Osteoblast (primary cell): ENCODE data around the gene HARS1. TPM values are rescaled to one million over a fixed set of nuclear protein-coding genes. Genes with fewer than 3 reads are reported as not detected.
A peak's percentile ranks its signal among the peaks of the same experiment; 100 is the strongest.

ENCODE experiments used
- DNase-seq: peaks from one replicate; pipeline ENCODE4 v3.0.0; 2011; ENCODE audit warnings: low spot score, mixed read lengths; ENCODE audit not compliant: insufficient read length; ENCODE audit errors: missing footprints
- H2AFZ ChIP-seq: 2 replicates; pipeline ENCODE4 v1.6.0; 2011; ENCODE audit warnings: mild to moderate bottlenecking, low read length
- H3K27ac ChIP-seq: 2 replicates; pipeline ENCODE4 v1.5.1; 2011; ENCODE audit warnings: mild to moderate bottlenecking, low read depth, low read length, moderate library complexity
- H3K27me3 ChIP-seq: 2 replicates; pipeline ENCODE4 v1.6.0; 2012; ENCODE audit warnings: mild to moderate bottlenecking, control low read depth, inconsistent platforms, low read length, moderate library complexity; ENCODE audit not compliant: insufficient read depth
- H3K36me3 ChIP-seq: 2 replicates; pipeline ENCODE4 v1.5.1; 2011; ENCODE audit warnings: mild to moderate bottlenecking, low read length, control low read depth, moderate library complexity; ENCODE audit not compliant: insufficient read depth
- H3K4me1 ChIP-seq: 2 replicates; pipeline ENCODE4 v1.5.1; 2011; ENCODE audit warnings: mild to moderate bottlenecking, low read length, control low read depth, moderate library complexity; ENCODE audit not compliant: insufficient read depth
- H3K4me2 ChIP-seq: 2 replicates; pipeline ENCODE4 v1.6.0; 2011; ENCODE audit warnings: mild to moderate bottlenecking, low read length; ENCODE audit not compliant: insufficient read depth
- H3K4me3 ChIP-seq: fragments of 200-600 bp; sonication (generic); 3 replicates; pipeline ENCODE4 v1.5.1; 2012; ENCODE audit warnings: mild to moderate bottlenecking, low read length, inconsistent platforms; ENCODE audit not compliant: insufficient read depth
- H3K79me2 ChIP-seq: 2 replicates; pipeline ENCODE4 v1.6.0; 2012; ENCODE audit warnings: mild to moderate bottlenecking, low read length, control low read depth, inconsistent platforms; ENCODE audit not compliant: insufficient read depth
- H3K9me3 ChIP-seq: 2 replicates; pipeline ENCODE4 v1.5.1; 2011; ENCODE audit warnings: low read depth, low read length, control low read depth
- H4K20me1 ChIP-seq: 2 replicates; pipeline ENCODE4 v1.6.0; 2012; ENCODE audit warnings: mild to moderate bottlenecking, low read length, control low read depth; ENCODE audit not compliant: insufficient read depth
- CTCF ChIP-seq: IDR thresholded peaks from 2 replicates; pipeline ENCODE4 v1.5.1; 2011; ENCODE audit warnings: mild to moderate bottlenecking, low read depth, low read length, moderate library complexity; ENCODE audit errors: extremely low read depth
- total RNA-seq: library from RNA; depleted of rRNA; stranded (reverse); fragments of >200 nt; gene quantifications from 2 replicates; pipeline ENCODE4 v1.2.3, GENCODE V29; 2012

The HARS1 gene
- total RNA-seq, result 41.3 and 41.6 TPM in 2 replicates

GRCh38 chr5:140690941-140691924 lies at the start of gene HARS1, which contains the start of gene HARS2:
Gene HARS1 (minus strand): TSS chr5:140691370. CDS start chr5:140691304, 66 bp downstream.
Gene HARS2 (plus strand): TSS chr5:140691455. CDS start chr5:140691649, 194 bp downstream.
- peak; percentile 98 for DNase-seq

GRCh38 chr5:140737486-140737885 lies 46.3 kb upstream of the HARS1 start:
- peaks cover 5% of the 10 kb centered on the region for H3K27me3 ChIP-seq
- no peaks in the 10 kb centered on the region for H3K36me3 ChIP-seq
- H3K79me2 ChIP-seq, result no peaks in the 10 kb centered on the region
- TF ChIP-seq CTCF, result no peak
- no peaks in the 10 kb centered on the region for H4K20me1 ChIP-seq
- no peak overlapping the region for H2AFZ ChIP-seq
- H3K9me3 ChIP-seq, result no peaks in the 10 kb centered on the region
- no peaks in the 10 kb centered on the region for H3K4me1 ChIP-seq
- H3K27ac ChIP-seq, result no peak overlapping the region
- no peak overlapping the region for H3K4me2 ChIP-seq
- H3K4me3 ChIP-seq, result no peak overlapping the region
- DNase-seq, result no peak

More at GRCh38 chr5:140690941-140691924, at the start of gene HARS1, which contains the start of gene HARS2:
- H2AFZ ChIP-seq, result peak within 1 kb of the TSS; percentile 99
- peaks cover 12% of the 10 kb centered on the region for H3K4me1 ChIP-seq
- H3K4me3 ChIP-seq, result peak within 1 kb of the TSS; percentile 90
- no peaks in the 10 kb centered on the region for H3K9me3 ChIP-seq
- no peaks in the 10 kb centered on the region for H3K27me3 ChIP-seq
- H3K27ac ChIP-seq, result peak within 1 kb of the TSS; percentile 74
- peaks cover 75% of the 10 kb centered on the region for H3K79me2 ChIP-seq
- peaks cover 6% of the 10 kb centered on the region for H4K20me1 ChIP-seq
- peaks cover 49% of the 10 kb centered on the region for H3K36me3 ChIP-seq
- TF ChIP-seq CTCF, result no peak
- H3K4me2 ChIP-seq, result peak within 1 kb of the TSS; percentile 95

- Histone ChIP-seq H3K79me2 (no peaks in the 10 kb centered on the region), H3K4me3 (no peak overlapping the region), H3K9me3 (no peaks in the 10 kb centered on the region), H3K4me1 (no peaks in the 10 kb centered on the region), H3K27ac (no peak overlapping the region), H3K36me3 (no peaks in the 10 kb centered on the region), H4K20me1 (no peaks in the 10 kb centered on the region), H3K27me3 (peaks cover 5% of the 10 kb centered on the region), H2AFZ (no peak overlapping the region), H3K4me2 (no peak overlapping the region)
- DNase-seq, result no peak
- TF ChIP-seq CTCF, result peak; percentile 48
Observed at GRCh38 chr5:140734354-140734753, 43.2 kb upstream of the HARS1 start.

- H3K4me1 ChIP-seq, result no peaks in the 10 kb centered on the region
- H3K4me2 ChIP-seq, result no peak overlapping the region
- no peak overlapping the region for H2AFZ ChIP-seq
- peaks cover 5% of the 10 kb centered on the region for H3K27me3 ChIP-seq
- H3K4me3 ChIP-seq, result no peak overlapping the region
- no peaks in the 10 kb centered on the region for H4K20me1 ChIP-seq
- no peak for DNase-seq
- H3K9me3 ChIP-seq, result no peaks in the 10 kb centered on the region
- H3K27ac ChIP-seq, result no peak overlapping the region
- TF ChIP-seq CTCF, result no peak
- H3K79me2 ChIP-seq, result no peaks in the 10 kb centered on the region
- no peaks in the 10 kb centered on the region for H3K36me3 ChIP-seq
Observed at GRCh38 chr5:140733098-140733497, 41.9 kb upstream of the HARS1 start.
